Measurements from ENCODE around the gene BMI1. TPM values are rescaled to one million over a fixed set of nuclear protein-coding genes. Genes with fewer than 3 reads are reported as not detected.

The BMI1 gene
- total and polyA plus RNA-seq, 7 donors: 21.4 to 57.6 (median 42.4) TPM

- H3K36me3 ChIP-seq (ENCODE audit: insufficient read depth in 1 of 2, low read depth in 1 of 2): no peaks in the 10 kb centered on the region
- H3K27ac ChIP-seq: no peak overlapping the region
- intact Hi-C loops (cut with DNase I): no loop called here
- H3K27me3 ChIP-seq (ENCODE audit: insufficient read depth in 3 of 3, low read length in 2 of 3): peaks cover 0 to 4% (median 0%) of the 10 kb centered on the region in 3 donors
- H3K4me3 ChIP-seq: no peak overlapping the region
- no peak for TF ChIP-seq CTCF (IDR thresholded peaks at IDR 0.05)
- ATAC-seq (no peak), DNase-seq (no peak)
- H3K4me1 ChIP-seq: no peaks in the 10 kb centered on the region
- H3K9me3 ChIP-seq: peaks cover 6% of the 10 kb centered on the region
- WGBS, 3 donors: 48 to 55% (median 52%) methylated on average over 3 of the region's 3 CpGs
Observed at GRCh38 chr10:22285130-22285529, 35.8 kb upstream of the BMI1 start.

DNA sequence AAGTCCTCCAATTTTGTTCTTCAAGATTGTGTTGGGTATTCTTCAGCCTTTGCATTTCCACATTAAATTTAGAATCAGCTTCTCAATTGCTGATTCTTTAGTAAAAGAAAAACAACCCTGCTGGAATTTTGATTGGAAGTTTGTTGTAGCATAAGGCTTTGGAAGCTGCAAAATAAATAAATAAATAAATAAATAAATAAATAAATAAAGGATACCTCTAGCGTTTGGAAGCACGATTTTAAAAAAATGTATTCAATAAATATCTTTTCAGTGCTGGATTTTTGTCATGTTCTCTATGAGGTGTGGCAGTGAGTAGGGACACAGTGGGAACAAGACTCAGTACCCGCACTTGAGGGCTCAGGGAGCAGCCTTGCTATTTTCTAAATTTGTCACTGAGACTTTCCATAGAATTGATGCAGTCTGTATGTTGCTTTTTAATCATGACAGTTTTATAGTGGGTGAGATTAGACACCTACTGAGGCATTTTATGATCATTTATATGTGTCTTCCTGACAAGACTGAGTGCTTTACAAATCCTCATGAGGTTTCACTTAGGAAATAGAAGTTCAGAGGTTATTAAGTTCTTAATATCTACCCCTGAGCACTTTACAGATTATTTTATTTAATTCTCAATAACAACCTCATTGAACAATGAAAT lies 27.0 kb upstream of the BMI1 start:
- Histone ChIP-seq H3K27ac (no peak overlapping the region), H3K4me3 (no peak overlapping the region), H3K9me3 (peaks cover 6% of the 10 kb centered on the region), H3K36me3 (ENCODE audit: insufficient read depth in 1 of 2, low read depth in 1 of 2) (no peaks in the 10 kb centered on the region), H3K27me3 (ENCODE audit: insufficient read depth in 3 of 3, low read length in 2 of 3) (no peaks in the 10 kb centered on the region), H3K4me1 (no peaks in the 10 kb centered on the region)
- WGBS, 3 donors: 85 to 90% (median 90%) methylated on average over 3 of the region's 3 CpGs
- intact Hi-C loops (cut with DNase I): no loop called here
- ATAC-seq (no peak), DNase-seq (no peak)
- TF ChIP-seq CTCF (IDR thresholded peaks at IDR 0.05): no peak

GRCh38 chr10:22294694-22295093 lies 26.2 kb upstream of the BMI1 start:
- Histone ChIP-seq H3K4me1 (no peaks in the 10 kb centered on the region), H3K27me3 (ENCODE audit: insufficient read depth in 3 of 3, low read length in 2 of 3) (no peaks in the 10 kb centered on the region), H3K36me3 (ENCODE audit: insufficient read depth in 1 of 2, low read depth in 1 of 2) (no peaks in the 10 kb centered on the region), H3K9me3 (peaks cover 2% of the 10 kb centered on the region), H3K27ac (no peak overlapping the region), H3K4me3 (no peak overlapping the region)
- no peak for TF ChIP-seq CTCF (IDR thresholded peaks at IDR 0.05)
- intact Hi-C loops (cut with DNase I): no loop called here
- WGBS, 3 donors: 44 to 57% (median 53%) methylated on average over 2 of the region's 2 CpGs
- ATAC-seq (no peak), DNase-seq (no peak)

DNA sequence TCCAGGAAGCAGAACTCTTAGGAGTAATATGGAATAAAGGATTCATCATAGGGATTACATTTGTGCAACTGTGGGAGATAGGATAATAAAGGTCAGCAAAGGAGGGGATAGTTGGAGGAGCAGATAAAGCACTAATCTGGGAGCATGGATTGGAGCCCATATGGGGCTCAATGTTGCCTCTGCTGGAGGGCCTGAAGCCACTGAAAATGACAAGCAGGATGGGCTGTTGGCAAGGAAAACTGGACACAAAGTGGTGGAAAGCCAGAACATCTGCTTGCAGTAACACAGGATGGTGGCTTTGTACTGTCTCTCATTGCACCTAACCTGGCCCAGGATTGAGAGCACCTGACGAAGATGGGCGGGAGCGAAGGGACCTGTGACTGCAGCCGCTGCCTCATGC lies 19.7 kb upstream of the BMI1 start:
- no peak overlapping the region for H3K27ac ChIP-seq
- 78 to 89% (median 84%) methylated on average over 4 of the region's 4 CpGs for WGBS, 3 donors
- no peak for ATAC-seq
- H3K4me3 ChIP-seq: no peak overlapping the region
- intact Hi-C loops (cut with DNase I): loop anchor here in 1 of 2 donors (5.0 kb wide), 1 partner anchor 44 kb away; no protein-coding TSS in a partner anchor
- no peak for DNase-seq
- H3K27me3 ChIP-seq (ENCODE audit: insufficient read depth in 3 of 3, low read length in 2 of 3): no peaks in the 10 kb centered on the region
- TF ChIP-seq CTCF (IDR thresholded peaks at IDR 0.05): no peak
- H3K4me1 ChIP-seq: no peaks in the 10 kb centered on the region
- no peaks in the 10 kb centered on the region for H3K36me3 ChIP-seq (ENCODE audit: insufficient read depth in 1 of 2, low read depth in 1 of 2)
- no peaks in the 10 kb centered on the region for H3K9me3 ChIP-seq

DNA sequence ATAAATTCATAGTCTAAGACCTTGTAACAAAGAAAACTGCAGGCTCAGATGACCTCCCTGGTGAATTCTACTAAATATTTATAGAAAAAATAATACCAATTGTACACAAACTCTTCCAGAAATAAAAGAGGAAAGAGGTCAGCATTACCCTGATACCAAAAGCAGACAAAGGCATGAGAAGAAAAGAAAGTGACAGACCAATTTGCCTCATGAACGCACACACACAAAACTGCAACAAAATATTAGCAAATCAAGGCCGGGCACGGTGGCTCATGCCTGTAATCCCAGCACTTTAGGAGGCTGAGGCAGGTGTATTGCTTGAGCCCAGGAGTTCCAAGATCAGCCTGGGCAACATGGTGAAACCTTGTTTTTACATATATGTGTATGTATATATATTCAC lies 17.4 kb upstream of the BMI1 start:
- no peaks in the 10 kb centered on the region for H3K9me3 ChIP-seq
- no peaks in the 10 kb centered on the region for H3K36me3 ChIP-seq (ENCODE audit: insufficient read depth in 1 of 2, low read depth in 1 of 2)
- H3K27me3 ChIP-seq (ENCODE audit: insufficient read depth in 3 of 3, low read length in 2 of 3): no peaks in the 10 kb centered on the region
- 82 to 90% (median 89%) methylated on average over 3 of the region's 3 CpGs for WGBS, 3 donors
- ATAC-seq (no peak), DNase-seq (no peak)
- no peaks in the 10 kb centered on the region for H3K4me1 ChIP-seq
- no peak overlapping the region for H3K27ac ChIP-seq
- TF ChIP-seq CTCF (IDR thresholded peaks at IDR 0.05): no peak
- intact Hi-C loops (cut with DNase I): loop anchor here in 1 of 2 donors (5.0 kb wide), 1 partner anchor 46 kb away; no protein-coding TSS in a partner anchor
- no peak overlapping the region for H3K4me3 ChIP-seq

All from psoas muscle (tissue), 8 donors.